PC-3 (cell line): ENCODE measurements around the gene EIF4G1. TPM values are rescaled to one million over a fixed set of nuclear protein-coding genes. Genes with fewer than 3 reads are reported as not detected.
A peak's percentile ranks its signal among the peaks of the same experiment; 100 is the strongest.

Experiments used
- ATAC-seq: fragments of 200-7000 bp; cut with Tn5 transposase; 2 replicates; pipeline ENCODE4 v1.9.1; 2020; ENCODE audit warnings: mild to moderate bottlenecking, moderate library complexity
- BruUV-seq: library from RNA; stranded (reverse); fragments of 400-500 nt; replicated peaks from 2 replicates; lab custom pipeline; 2021; lab: Mats Ljungman, UMichigan
- CTCF ChIA-PET: fragments of 300-600 bp; sonication (Branson Sonifier 250); formaldehyde crosslinking; loops from one replicate; lab custom pipeline; 2022; ENCODE audit warnings: antibody characterized with exemption; lab: Charles Lee
- POLR2A ChIA-PET: fragments of 300-600 bp; sonication (Branson Sonifier 250); formaldehyde crosslinking; loops from one replicate; lab custom pipeline; 2022; ENCODE audit warnings: antibody characterized with exemption; ENCODE audit not compliant: unreplicated experiment; lab: Charles Lee
- DNase-seq: peaks from one replicate; pipeline ENCODE4 v3.0.0-alpha.2; 2015
- H2AFZ ChIP-seq: fragments of 300-600 bp; sonication (generic); 2 replicates; pipeline ENCODE4 v1.6.0; 2016; ENCODE audit warnings: antibody characterized with exemption, low read length
- H3F3A ChIP-seq: fragments of 300-600 bp; sonication (generic); one replicate; pipeline ENCODE4 v1.6.0; 2017; ENCODE audit warnings: antibody characterized with exemption, low read length, control low read depth, mild to moderate bottlenecking; ENCODE audit not compliant: unreplicated experiment
- H3K27ac ChIP-seq: fragments of 300-600 bp; sonication (generic); 2 replicates; pipeline ENCODE4 v1.5.1; 2016; ENCODE audit warnings: mild to moderate bottlenecking, low read length
- H3K27me3 ChIP-seq: fragments of 300-600 bp; sonication (generic); 2 replicates; pipeline ENCODE4 v1.6.1; 2016; ENCODE audit warnings: low read length, mixed read lengths
- H3K36me3 ChIP-seq: fragments of 300-600 bp; sonication (generic); 2 replicates; pipeline ENCODE4 v1.6.1; 2016; ENCODE audit warnings: low read depth, mixed run types, low read length, mixed read lengths
- H3K4me1 ChIP-seq: fragments of 300-600 bp; sonication (generic); 2 replicates; pipeline ENCODE4 v1.5.1; 2016; ENCODE audit warnings: low read length; ENCODE audit not compliant: insufficient read depth
- H3K4me2 ChIP-seq: fragments of 300-600 bp; sonication (generic); 2 replicates; pipeline ENCODE4 v1.6.0; 2016; ENCODE audit warnings: low read length
- H3K4me3 ChIP-seq: fragments of 300-600 bp; sonication (generic); 2 replicates; pipeline ENCODE4 v1.5.1; 2016; ENCODE audit warnings: mild to moderate bottlenecking, low read length, mixed read lengths
- H3K79me2 ChIP-seq: fragments of 300-600 bp; sonication (generic); 2 replicates; pipeline ENCODE4 v1.6.1; 2017; ENCODE audit warnings: low read length, mixed read lengths
- H3K9ac ChIP-seq: fragments of 300-600 bp; sonication (generic); 2 replicates; pipeline ENCODE4 v1.6.0; 2016; ENCODE audit warnings: mild to moderate bottlenecking, low read length
- H3K9me2 ChIP-seq: fragments of 300-600 bp; sonication (generic); replicated peaks from 2 replicates; pipeline ENCODE4 v1.6.1; 2016; ENCODE audit warnings: mixed run types, low read length, mixed read lengths
- H3K9me3 ChIP-seq: fragments of 300-600 bp; sonication (generic); 2 replicates; pipeline ENCODE4 v1.6.1; 2016; ENCODE audit warnings: low read length, mixed read lengths
- H4K20me1 ChIP-seq: fragments of 300-600 bp; sonication (generic); 2 replicates; pipeline ENCODE4 v1.6.1; 2016; ENCODE audit warnings: low read length, mixed read lengths
- EZH2 ChIP-seq: fragments of 300-600 bp; sonication (generic); IDR thresholded peaks from one replicate; pipeline ENCODE4 v1.6.1; 2017; ENCODE audit warnings: antibody characterized with exemption, mild to moderate bottlenecking, low read length; ENCODE audit not compliant: unreplicated experiment
- EZH2phosphoT487 ChIP-seq: fragments of 300-600 bp; sonication (generic); IDR thresholded peaks from 2 replicates; pipeline ENCODE4 v1.6.1; 2018; ENCODE audit warnings: mild to moderate bottlenecking, antibody characterized with exemption, low read length, borderline replicate concordance
- intact Hi-C: fragments of 100-400 bp; cut with micrococcal nuclease; formaldehyde crosslinking; loops from 2 replicates; pipeline ENCODE4 v1.9.0; 2023
- total RNA-seq: library from RNA; depleted of rRNA; stranded (reverse); fragments of >200 nt; gene quantifications from 2 replicates; pipeline ENCODE4 v1.2.3, GENCODE V29; 2014
- TF ChIP-seq, protein P1 (sequence below): fragments of 300-600 bp; sonication (generic); conservative IDR thresholded peaks from 2 replicates; pipeline ENCODE4 v1.5.1; 2017; ENCODE audit warnings: antibody characterized with exemption, low read depth, mild to moderate bottlenecking, low read length

EIF4G1 gene
- total RNA-seq, 1 experiment from 2014 or later: 463 TPM

- POLR2A ChIA-PET: interaction anchor here (0.6 kb wide), 1 partner anchor 22 kb away, joined by 8 read pairs; no protein-coding TSS in a partner anchor
- BruUV-seq: no TSS peak
- no peaks in the 10 kb centered on the region for H3K36me3 ChIP-seq
- no peak overlapping the region for H2AFZ ChIP-seq
- H3K9ac ChIP-seq: no peak overlapping the region
- ATAC-seq (no peak), DNase-seq (peak; percentile 25)
- intact Hi-C loops: no loop called here
- no peaks in the 10 kb centered on the region for H3K9me3 ChIP-seq
- no peaks in the 10 kb centered on the region for H4K20me1 ChIP-seq
- peaks cover 11% of the 10 kb centered on the region for H3K4me1 ChIP-seq
- CTCF ChIA-PET: no interaction called here
- no peak overlapping the region for H3K4me3 ChIP-seq
- H3F3A ChIP-seq: no peaks in the 10 kb centered on the region
- H3K9me2 ChIP-seq: no peaks in the 10 kb centered on the region
- H3K27me3 ChIP-seq: no peaks in the 10 kb centered on the region
- no peak overlapping the region for H3K27ac ChIP-seq
- peaks cover 15% of the 10 kb centered on the region for H3K79me2 ChIP-seq
- TF ChIP-seq, protein P1, sequence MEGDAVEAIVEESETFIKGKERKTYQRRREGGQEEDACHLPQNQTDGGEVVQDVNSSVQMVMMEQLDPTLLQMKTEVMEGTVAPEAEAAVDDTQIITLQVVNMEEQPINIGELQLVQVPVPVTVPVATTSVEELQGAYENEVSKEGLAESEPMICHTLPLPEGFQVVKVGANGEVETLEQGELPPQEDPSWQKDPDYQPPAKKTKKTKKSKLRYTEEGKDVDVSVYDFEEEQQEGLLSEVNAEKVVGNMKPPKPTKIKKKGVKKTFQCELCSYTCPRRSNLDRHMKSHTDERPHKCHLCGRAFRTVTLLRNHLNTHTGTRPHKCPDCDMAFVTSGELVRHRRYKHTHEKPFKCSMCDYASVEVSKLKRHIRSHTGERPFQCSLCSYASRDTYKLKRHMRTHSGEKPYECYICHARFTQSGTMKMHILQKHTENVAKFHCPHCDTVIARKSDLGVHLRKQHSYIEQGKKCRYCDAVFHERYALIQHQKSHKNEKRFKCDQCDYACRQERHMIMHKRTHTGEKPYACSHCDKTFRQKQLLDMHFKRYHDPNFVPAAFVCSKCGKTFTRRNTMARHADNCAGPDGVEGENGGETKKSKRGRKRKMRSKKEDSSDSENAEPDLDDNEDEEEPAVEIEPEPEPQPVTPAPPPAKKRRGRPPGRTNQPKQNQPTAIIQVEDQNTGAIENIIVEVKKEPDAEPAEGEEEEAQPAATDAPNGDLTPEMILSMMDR: no peak
- no peak for TF ChIP-seq EZH2phosphoT487
- TF ChIP-seq EZH2: no peak
- H3K4me2 ChIP-seq: no peak overlapping the region
These were observed 27.5 kb downstream of the EIF4G1 start for GRCh38 chr3:184341925-184342324.

DNA sequence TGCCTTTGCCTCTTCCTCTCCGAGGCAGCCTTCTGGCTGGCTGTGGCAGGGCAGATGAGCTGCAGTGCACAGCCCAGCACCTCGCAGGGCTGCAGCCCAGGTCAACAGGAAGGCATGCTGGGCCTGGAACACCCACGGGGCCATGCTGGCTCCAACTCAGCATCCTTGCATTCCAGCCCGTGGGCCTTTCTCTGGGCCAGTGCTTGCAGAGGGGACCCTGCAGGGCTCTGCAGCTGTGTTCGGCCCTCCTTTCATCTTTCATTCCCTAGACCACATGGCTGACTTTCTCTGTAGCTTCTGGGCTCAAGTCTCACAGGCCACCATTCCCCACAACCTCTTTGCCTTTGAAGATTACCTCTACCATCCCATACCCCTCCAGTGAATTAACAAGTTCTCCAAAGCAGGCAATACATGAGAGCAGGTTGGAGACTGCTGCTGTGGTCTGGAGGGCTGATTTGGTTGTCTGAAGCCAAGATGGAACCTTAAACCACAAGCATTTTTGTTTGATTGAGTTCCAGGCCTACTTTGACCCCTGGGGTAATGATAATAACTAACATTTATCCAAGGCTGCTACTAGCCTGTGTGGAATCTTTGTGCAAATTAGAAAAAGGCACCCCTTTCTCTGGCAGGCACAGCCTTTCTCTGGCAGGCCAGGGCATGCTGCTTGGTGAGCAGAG, 28.9 kb downstream of the EIF4G1 start:
- intact Hi-C loops: no loop called here
- Histone ChIP-seq H3K9me2 (no peaks in the 10 kb centered on the region), H3K4me1 (peaks cover 3% of the 10 kb centered on the region; the same call in 1 of the 2 replicates), H3K36me3 (no peaks in the 10 kb centered on the region), H3K4me3 (no peak overlapping the region), H3K79me2 (peaks cover 1% of the 10 kb centered on the region; the same call in 1 of the 2 replicates), H3K9me3 (no peaks in the 10 kb centered on the region), H4K20me1 (no peaks in the 10 kb centered on the region), H3K4me2 (no peak overlapping the region), H2AFZ (no peak overlapping the region), H3K9ac (no peak overlapping the region), H3K27me3 (no peaks in the 10 kb centered on the region), H3K27ac (no peak overlapping the region), H3F3A (no peaks in the 10 kb centered on the region)
- ChIA-PET POLR2A (no interaction called here), CTCF (no interaction called here)
- no peak for DNase-seq
- no peak for ATAC-seq
- no peak for TF ChIP-seq EZH2
- TF ChIP-seq, protein P1: no peak
- no peak for TF ChIP-seq EZH2phosphoT487
- no TSS peak for BruUV-seq
